H1 (cell line): Measurements from ENCODE around the gene UBA3. TPM values are rescaled to one million over a fixed set of nuclear protein-coding genes. Genes with fewer than 3 reads are reported as not detected.

Source experiments
- CTCF ChIA-PET: fragments of 300-600 bp; sonication (Branson Sonifier 250); formaldehyde crosslinking; loops from one replicate; lab custom pipeline; 2021; ENCODE audit not compliant: partially characterized antibody; lab: Charles Lee
- POLR2A ChIA-PET: fragments of 300-600 bp; sonication (Branson Sonifier 250); formaldehyde crosslinking; loops from one replicate; lab custom pipeline; 2021; ENCODE audit warnings: inconsistent platforms; ENCODE audit not compliant: partially characterized antibody; lab: Charles Lee
- DNase-seq, 2 experiments: peaks; one replicate each; pipeline versions ENCODE4 v3.0.0 to v3.0.0-alpha.2; 2010 to 2022; ENCODE audit warnings: low spot score in 2 of 2, low read depth in 1 of 2, mixed read lengths in 1 of 2
- FAIRE-seq: peaks from 2 replicates; lab custom pipeline; 2011; peaks lifted over from hg19 to GRCh38; lab: Jason Lieb, UNC
- H2AFZ ChIP-seq: 2 replicates; pipeline ENCODE4 v1.8.1; 2012; ENCODE audit warnings: low read length, inconsistent platforms
- H2AK5ac ChIP-seq: 2 replicates; pipeline ENCODE4 v1.6.1; 2013; ENCODE audit warnings: low read depth, low read length
- H2BK120ac ChIP-seq: replicated peaks from 2 replicates; pipeline ENCODE3; 2013; ENCODE audit warnings: low read depth, low read length, inconsistent platforms
- H2BK12ac ChIP-seq: 2 replicates; pipeline ENCODE4 v1.6.1; 2013; ENCODE audit warnings: low read depth, low read length
- H2BK15ac ChIP-seq: 2 replicates; pipeline ENCODE4 v1.6.1; 2013; ENCODE audit warnings: low read length
- H2BK20ac ChIP-seq: 2 replicates; pipeline ENCODE4 v1.6.1; 2013; ENCODE audit warnings: low read length
- H2BK5ac ChIP-seq: 2 replicates; pipeline ENCODE4 v1.6.1; 2013; ENCODE audit warnings: low read depth, low read length
- H3K14ac ChIP-seq: 2 replicates; pipeline ENCODE4 v1.6.1; 2013; ENCODE audit warnings: inconsistent platforms; ENCODE audit not compliant: insufficient read length
- H3K18ac ChIP-seq: 2 replicates; pipeline ENCODE4 v1.6.1; 2013; ENCODE audit warnings: low read length; ENCODE audit errors: extremely low read depth
- H3K23ac ChIP-seq: 2 replicates; pipeline ENCODE4 v1.6.1; 2013; ENCODE audit warnings: inconsistent platforms; ENCODE audit not compliant: insufficient read length
- H3K23me2 ChIP-seq: 2 replicates; pipeline ENCODE4 v1.6.1; 2013; ENCODE audit warnings: low read depth, low read length
- H3K27ac ChIP-seq: 2 replicates; pipeline ENCODE4 v1.6.1; 2011; ENCODE audit warnings: low read depth, low read length, inconsistent platforms
- H3K27me3 ChIP-seq, 4 experiments: replicated peaks in 1 of 4; 1 replicate in 1 of 4; 2 replicates in 3 of 4; pipeline versions ENCODE4 v1.6.1 to v1.8.1; 2011 to 2013; ENCODE audit warnings: low read length in 3 of 4, mild to moderate bottlenecking in 3 of 4, inconsistent platforms in 2 of 4, mixed read lengths in 2 of 4, moderate library complexity in 1 of 4; ENCODE audit not compliant: control insufficient read depth in 3 of 4, insufficient read depth in 3 of 4; ENCODE audit errors: extremely low read depth in 1 of 4
- H3K36me3 ChIP-seq, 4 experiments: 2 replicates each; pipeline versions ENCODE4 v1.6.1 to v1.8.1; 2011 to 2013; ENCODE audit warnings: mild to moderate bottlenecking in 4 of 4, low read length in 3 of 4, moderate library complexity in 2 of 4, control low read depth in 1 of 4, inconsistent platforms in 1 of 4; ENCODE audit not compliant: insufficient read depth in 4 of 4, control insufficient read depth in 2 of 4
- H3K4ac ChIP-seq: replicated peaks from 2 replicates; pipeline ENCODE3; 2013; ENCODE audit warnings: low read length, low read depth, mixed read lengths, inconsistent platforms; ENCODE audit not compliant: insufficient read length
- H3K4me1 ChIP-seq, 4 experiments: replicated peaks in 1 of 4; 1 replicate in 1 of 4; 2 replicates in 3 of 4; pipeline versions ENCODE4 v1.6.1 to v1.8.1; 2011 to 2013; ENCODE audit warnings: low read length in 3 of 4, inconsistent platforms in 2 of 4, mixed read lengths in 1 of 4; ENCODE audit not compliant: insufficient read depth in 4 of 4, control insufficient read depth in 3 of 4
- H3K4me2 ChIP-seq, 2 experiments: 2 replicates each; pipeline versions ENCODE4 v1.6.1 to v1.8.1; 2011 to 2013; ENCODE audit warnings: low read depth in 2 of 2, low read length in 2 of 2, control low read depth in 1 of 2, inconsistent platforms in 1 of 2, mild to moderate bottlenecking in 1 of 2; ENCODE audit not compliant: insufficient read depth in 1 of 2
- H3K4me3 ChIP-seq, 4 experiments: fragments of 200-600, 300-600 bp in 1 of 4; sonication (generic), shearing (Covaris generic), sonication (Bioruptor Twin) in 1 of 4; 2 replicates each; pipeline versions ENCODE4 v1.5.1 to v1.8.1; 2011 to 2016; ENCODE audit warnings: low read length in 4 of 4, low read depth in 3 of 4, control low read depth in 2 of 4, inconsistent platforms in 2 of 4, mild to moderate bottlenecking in 2 of 4, mixed read lengths in 1 of 4, moderate library complexity in 1 of 4; ENCODE audit not compliant: insufficient read depth in 2 of 4; ENCODE audit errors: extremely low read depth in 1 of 4
- H3K56ac ChIP-seq: replicated peaks from 2 replicates; pipeline ENCODE3; 2013; ENCODE audit warnings: low read depth, mild to moderate bottlenecking, mixed read lengths, low read length, inconsistent platforms; ENCODE audit not compliant: insufficient read length
- H3K79me1 ChIP-seq: 2 replicates; pipeline ENCODE4 v1.6.1; 2013; ENCODE audit warnings: low read depth, low read length, control low read depth
- H3K79me2 ChIP-seq, 2 experiments: 2 replicates each; pipeline versions ENCODE4 v1.6.1 to v1.8.1; 2012 to 2013; ENCODE audit warnings: low read length in 2 of 2, mild to moderate bottlenecking in 2 of 2, inconsistent platforms in 1 of 2; ENCODE audit not compliant: insufficient read depth in 2 of 2, control insufficient read depth in 1 of 2
- H3K9ac ChIP-seq, 4 experiments: replicated peaks in 1 of 4; 1 replicate in 1 of 4; 2 replicates in 3 of 4; pipeline versions ENCODE4 v1.6.1 to v1.8.1; 2011 to 2013; ENCODE audit warnings: low read depth in 3 of 4, low read length in 3 of 4, control low read depth in 2 of 4, mild to moderate bottlenecking in 2 of 4, moderate library complexity in 2 of 4, inconsistent platforms in 1 of 4; ENCODE audit errors: extremely low read depth in 1 of 4
- H3K9me3 ChIP-seq, 2 experiments: 2 replicates each; pipeline versions ENCODE4 v1.6.1 to v1.8.1; 2012 to 2013; ENCODE audit warnings: mild to moderate bottlenecking in 2 of 2, moderate library complexity in 2 of 2, control low read depth in 1 of 2, inconsistent platforms in 1 of 2, low read depth in 1 of 2, low read length in 1 of 2, mixed read lengths in 1 of 2; ENCODE audit not compliant: insufficient read depth in 2 of 2
- H4K20me1 ChIP-seq, 2 experiments: replicated peaks in 1 of 2; 2 replicates each; pipeline versions ENCODE3 to v1.8.1; 2011 to 2013; ENCODE audit warnings: inconsistent platforms in 2 of 2, low read length in 2 of 2, mild to moderate bottlenecking in 1 of 2; ENCODE audit not compliant: insufficient read depth in 2 of 2, control insufficient read depth in 1 of 2
- H4K5ac ChIP-seq: 2 replicates; pipeline ENCODE4 v1.6.1; 2013; ENCODE audit warnings: low read length, low read depth, mixed read lengths, inconsistent platforms; ENCODE audit not compliant: insufficient read length
- H4K8ac ChIP-seq: 2 replicates; pipeline ENCODE4 v1.8.0; 2013; ENCODE audit warnings: mild to moderate bottlenecking, moderate library complexity, low read length, inconsistent platforms; ENCODE audit not compliant: insufficient read depth; ENCODE audit errors: extremely low read depth
- H4K91ac ChIP-seq: replicated peaks from 2 replicates; pipeline ENCODE3; 2013; ENCODE audit warnings: low read length, mixed read lengths, inconsistent platforms; ENCODE audit not compliant: insufficient read length
- CHD2 ChIP-seq: IDR thresholded peaks from 2 replicates; pipeline ENCODE4 v1.6.1; 2012; ENCODE audit warnings: low read length, improper control_type of control experiment
- EZH2 ChIP-seq: fragments of 200-600 bp; sonication (generic); IDR thresholded peaks from 2 replicates; pipeline ENCODE4 v1.7.1; 2012; ENCODE audit warnings: low read depth, mild to moderate bottlenecking, moderate library complexity, low read length, inconsistent platforms; ENCODE audit not compliant: severe bottlenecking
- JUN ChIP-seq: IDR thresholded peaks from 2 replicates; pipeline ENCODE4 v1.6.1; 2011; ENCODE audit warnings: low read depth, mild to moderate bottlenecking, improper control_type of control experiment, low read length
- SUZ12 ChIP-seq: fragments of 200-600 bp; sonication (generic); IDR thresholded peaks from 2 replicates; pipeline ENCODE4 v1.6.1; 2012; ENCODE audit warnings: mild to moderate bottlenecking, inconsistent platforms, low read length, moderate library complexity, mixed read lengths
- TAF7 ChIP-seq: optimal IDR thresholded peaks from 2 replicates; pipeline ENCODE3; 2011; ENCODE audit warnings: low read depth, mild to moderate bottlenecking, inconsistent platforms, low read length, moderate library complexity, borderline replicate concordance
- WGBS, 2 experiments: shearing (Covaris generic) in 1 of 2; methylation state at CpG; one replicate each; pipeline versions ENCODE4 v1.1.6 to v1.1.7; 2013 to 2015; ENCODE audit warnings: low lambda C conversion rate in 2 of 2, mixed read lengths in 2 of 2, inconsistent platforms in 1 of 2, low coverage in 1 of 2, missing lambda C conversion rate in 1 of 2; ENCODE audit not compliant: insufficient replicate concordance in 2 of 2, insufficient coverage in 1 of 2, insufficient read length in 1 of 2; ENCODE audit errors: extremely low coverage in 1 of 2, missing lambda C conversion rate in 1 of 2; 5-methylcytosine and 5-hydroxymethylcytosine counted together
- polyA plus RNA-seq, 7 experiments: library from polyadenylated mRNA; depleted of rRNA in 3 of 7; stranded (reverse) in 5 of 7; unstranded in 2 of 7; fragments of >200 nt in 5 of 7; fragments of 200-250 nt in 2 of 7; gene quantifications; 1 replicate in 5 of 7; 2 replicates in 1 of 7; 4 replicates in 1 of 7; pipeline versions ENCODE4 v1.2.1 to v1.2.3, GENCODE V29; 2011 to 2013; ENCODE audit warnings: missing spikeins in 2 of 7, mixed read lengths in 2 of 7
- total RNA-seq: library from RNA; stranded (reverse); fragmentation: NEBNext Ultra II Directional; extraction: Animal tissue kit (Norgen Biotek cat#: 25700); gene quantifications from 2 replicates; pipeline ENCODE4 v1.2.1, GENCODE V29; 2021

UBA3 gene
- total and polyA plus RNA-seq, 2 of the 8 experiments (the other 6 are each of a cell fraction or from before 2014, with no cell fraction given): 40.8 to 97.8 TPM

DNA sequence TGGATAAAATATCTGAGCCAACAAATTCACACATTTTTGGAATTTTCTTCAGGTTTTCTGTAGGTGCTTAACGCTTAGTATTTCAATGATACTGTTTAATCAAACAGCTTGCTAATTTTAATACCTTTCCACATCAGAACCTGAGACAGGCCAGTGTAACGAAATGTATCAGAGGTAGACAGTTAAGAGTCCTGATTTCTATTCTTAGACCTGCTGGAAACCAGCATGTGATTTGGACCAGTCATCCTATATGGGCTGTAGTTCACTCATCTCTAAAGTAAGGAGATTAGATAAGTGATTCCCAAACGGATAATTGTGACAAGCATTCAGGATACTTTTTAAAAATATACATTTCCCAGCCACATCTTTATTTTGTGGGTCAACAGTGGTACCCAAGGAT is 23.0 kb upstream of the UBA3 start:
- Histone ChIP-seq H4K5ac (no peak overlapping the region), H4K20me1 (no peaks in the 10 kb centered on the region), H3K4ac (no peak overlapping the region), H4K91ac (no peak overlapping the region), H2BK120ac (no peak overlapping the region), H3K18ac (no peak overlapping the region), H3K4me1 (no peaks in the 10 kb centered on the region), H3K27me3 (no peaks in the 10 kb centered on the region), H3K79me1 (no peaks in the 10 kb centered on the region), H2BK12ac (no peak overlapping the region), H3K36me3 (peaks cover 0 to 16% (median 2%) of the 10 kb centered on the region in 4 experiments; a peak in 2 of 8 replicates), H2AK5ac (no peak overlapping the region), H2BK15ac (no peak overlapping the region), H3K9ac (no peak overlapping the region), H2AFZ (no peak overlapping the region), H3K23me2 (no peaks in the 10 kb centered on the region), H4K8ac (no peak overlapping the region), H3K23ac (no peak overlapping the region), H3K4me2 (no peak overlapping the region), H2BK5ac (no peak overlapping the region), H3K9me3 (no peaks in the 10 kb centered on the region), H2BK20ac (no peak overlapping the region), H3K14ac (no peak overlapping the region), H3K79me2 (no peaks in the 10 kb centered on the region), H3K56ac (no peak overlapping the region), H3K4me3 (no peak overlapping the region), H3K27ac (no peak overlapping the region)
- TF ChIP-seq TAF7: no peak
- no peak for TF ChIP-seq JUN
- TF ChIP-seq CHD2: no peak
- TF ChIP-seq EZH2: no peak
- no peak for TF ChIP-seq SUZ12
- ChIA-PET CTCF (no interaction called here), POLR2A (no interaction called here)
- DNase-seq (no peak), FAIRE-seq (no peak)
- 81% methylated on average over 3 of the region's 3 CpGs; no CpG with 5 or more reads in 1 of the 2 experiments for WGBS, 2 experiments
